ENCODE measurements around the gene RNF34.
"Not testable (repeated sequence)": the region's sequence is repeated elsewhere in the genome, so short reads cannot be mapped to it uniquely, and the experiment has no call there.

RNF34 gene

GRCh38 chr12:121358073-121358472, 41.8 kb upstream of the RNF34 start:
- DNase-seq (ENCODE audit: low read depth) = no peak

GRCh38 chr12:121364683-121365121, 35.2 kb upstream of the RNF34 start:
- DNase-seq (ENCODE audit: low read depth) = peak; percentile 23
- no peak for TF ChIP-seq CTCF (conservative IDR thresholded peaks at IDR 0.05; ENCODE audit: low read length)
- no peak overlapping the region for H3K4me3 ChIP-seq (ENCODE audit: low read length)

More at GRCh38 chr12:121358073-121358472, 41.8 kb upstream of the RNF34 start:
- no peak overlapping the region for H3K4me3 ChIP-seq (ENCODE audit: low read length)
- TF ChIP-seq CTCF (conservative IDR thresholded peaks at IDR 0.05; ENCODE audit: low read length) = no peak

- no peak overlapping the region for H3K4me3 ChIP-seq (ENCODE audit: low read length)
- DNase-seq (ENCODE audit: low read depth) = peak; percentile 24
- TF ChIP-seq CTCF (conservative IDR thresholded peaks at IDR 0.05; ENCODE audit: low read length) = no peak
Measured at GRCh38 chr12:121365416-121366062, 34.4 kb upstream of the RNF34 start.

GRCh38 chr12:121366063-121366459, 33.9 kb upstream of the RNF34 start:
- no peak for DNase-seq (ENCODE audit: low read depth)
- no peak for TF ChIP-seq CTCF (conservative IDR thresholded peaks at IDR 0.05; ENCODE audit: low read length)
- no peak overlapping the region for H3K4me3 ChIP-seq (ENCODE audit: low read length)

GRCh38 chr12:121371404-121371803, 28.5 kb upstream of the RNF34 start:
- H3K4me3 ChIP-seq (ENCODE audit: low read length) = no peak overlapping the region
- TF ChIP-seq CTCF (conservative IDR thresholded peaks at IDR 0.05; ENCODE audit: low read length) = no peak
- DNase-seq (ENCODE audit: low read depth) = no peak

- H3K4me3 ChIP-seq (ENCODE audit: low read length) = no peak overlapping the region
- TF ChIP-seq CTCF (conservative IDR thresholded peaks at IDR 0.05; ENCODE audit: low read length) = no peak
- no peak for DNase-seq (ENCODE audit: low read depth)
Measured at GRCh38 chr12:121373755-121374154, 26.2 kb upstream of the RNF34 start.

- H3K4me3 ChIP-seq (ENCODE audit: low read length); DNase-seq (ENCODE audit: low read depth): not testable (repeated sequence)
Measured at GRCh38 chr12:121374336-121374735, 25.6 kb upstream of the RNF34 start.

GRCh38 chr12:121374945-121375584, 24.9 kb upstream of the RNF34 start:
- DNase-seq (ENCODE audit: low read depth); H3K4me3 ChIP-seq (ENCODE audit: low read length): not testable (repeated sequence)
